SK-N-SH treated with all-trans-retinoic acid at 6 μM for 48 hours (cell line): ENCODE measurements around the gene HNRNPC.

Experiments
- BACH2 ChIP-seq: fragments of 250-450 bp; sonication (Bioruptor Pico); IDR thresholded peaks from 2 replicates; pipeline ENCODE4 v1.9.0; 2021; ENCODE audit warnings: mild to moderate bottlenecking, borderline replicate concordance
- CREB5 ChIP-seq: fragments of 250-450 bp; sonication (Bioruptor Pico); IDR thresholded peaks from 2 replicates; pipeline ENCODE4 v1.5.1; 2020; ENCODE audit warnings: low read depth, mild to moderate bottlenecking, moderate library complexity
- CSRNP3 ChIP-seq: fragments of 250-450 bp; sonication (Bioruptor Pico); IDR thresholded peaks from 2 replicates; pipeline ENCODE4 v1.5.1; 2021; ENCODE audit warnings: mild to moderate bottlenecking, moderate library complexity
- ESRRG ChIP-seq: fragments of 250-450 bp; sonication (Bioruptor Pico); IDR thresholded peaks from 2 replicates; pipeline ENCODE4 v1.6.1; 2021; ENCODE audit warnings: mild to moderate bottlenecking
- GLIS3 ChIP-seq: fragments of 250-450 bp; sonication (Bioruptor Pico); IDR thresholded peaks from 2 replicates; pipeline ENCODE4 v1.5.0; 2020; ENCODE audit warnings: mild to moderate bottlenecking, moderate library complexity
- PATZ1 ChIP-seq: fragments of 250-450 bp; sonication (Bioruptor Pico); IDR thresholded peaks from 2 replicates; pipeline ENCODE4 v1.8.0; 2020; ENCODE audit warnings: mild to moderate bottlenecking, moderate library complexity, borderline replicate concordance
- PPARA ChIP-seq: fragments of 250-450 bp; sonication (Bioruptor Pico); IDR thresholded peaks from 2 replicates; pipeline ENCODE4 v1.5.0; 2020; ENCODE audit warnings: mild to moderate bottlenecking, borderline replicate concordance
- RARB ChIP-seq: fragments of 250-450 bp; sonication (Bioruptor Pico); IDR thresholded peaks from 2 replicates; pipeline ENCODE4 v1.8.0; 2021; ENCODE audit warnings: mild to moderate bottlenecking, moderate library complexity
- SNAI2 ChIP-seq: fragments of 250-450 bp; sonication (Bioruptor Pico); IDR thresholded peaks from 2 replicates; pipeline ENCODE4 v1.5.0; 2020; ENCODE audit warnings: mild to moderate bottlenecking, moderate library complexity
- TSHZ2 ChIP-seq: fragments of 250-450 bp; sonication (Bioruptor Pico); IDR thresholded peaks from 2 replicates; pipeline ENCODE4 v1.5.0; 2020; ENCODE audit warnings: mild to moderate bottlenecking, moderate library complexity
- ZFP30 ChIP-seq: fragments of 450-650 bp; formaldehyde crosslinking; IDR thresholded peaks from 2 replicates; pipeline ENCODE4 v1.5.0; 2022; ENCODE audit warnings: mild to moderate bottlenecking, moderate library complexity
- ZNF565 ChIP-seq: fragments of 450-650 bp; formaldehyde crosslinking; conservative IDR thresholded peaks from 2 replicates; pipeline ENCODE4 v1.5.0; 2020; ENCODE audit warnings: low read depth, mild to moderate bottlenecking, moderate library complexity

- TF ChIP-seq CREB5 (CRISPR knock-in tag) (no peak), CSRNP3 (CRISPR knock-in tag) (no peak), RARB (no peak), SNAI2 (CRISPR knock-in tag) (no peak), BACH2 (no peak), ESRRG (CRISPR knock-in tag) (no peak), PATZ1 (CRISPR knock-in tag) (no peak), PPARA (CRISPR knock-in tag) (no peak), ZNF565 (no peak), TSHZ2 (CRISPR knock-in tag) (no peak), ZFP30 (no peak), GLIS3 (no peak)
These were observed 76.8 kb downstream of the HNRNPC start for GRCh38 chr14:21192447-21192822.
